NT2/D1 (cell line): Measurements from ENCODE around the gene BRD4.

ENCODE experiments used
- YY1 ChIP-seq: IDR thresholded peaks from 2 replicates; pipeline ENCODE4 v1.6.1; 2011; ENCODE audit not compliant: insufficient read length, insufficient read depth
- ZNF274 ChIP-seq: IDR thresholded peaks from 2 replicates; pipeline ENCODE4 v1.6.1; 2011; ENCODE audit warnings: mild to moderate bottlenecking, low read depth, low read length

DNA sequence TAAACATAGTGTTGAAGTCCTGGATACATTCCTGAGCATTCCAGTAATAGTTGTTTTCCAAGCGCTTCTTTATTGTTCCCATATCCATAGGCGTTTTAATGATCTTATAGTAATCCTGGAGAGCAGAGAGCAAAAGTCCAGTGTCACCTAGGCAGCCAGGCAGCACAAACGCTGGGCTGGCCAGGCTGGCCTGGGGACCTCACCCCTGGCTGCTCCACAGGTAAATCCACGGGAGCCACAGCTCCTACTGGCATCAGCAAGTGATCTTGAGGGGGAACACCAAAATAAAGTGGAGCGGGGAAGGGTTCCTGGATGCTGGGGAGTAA, 63.4 kb downstream of the BRD4 start:
- TF ChIP-seq ZNF274 = no peak
- TF ChIP-seq YY1 = no peak
